Keratinocyte (primary cell): ENCODE data around the gene MTPN. TPM values are rescaled to one million over a fixed set of nuclear protein-coding genes. Genes with fewer than 3 reads are reported as not detected.

Experiments used
- DNase-seq: peaks from one replicate; pipeline ENCODE4 v3.0.0-alpha.2; 2011; ENCODE audit warnings: low read depth, missing footprints, low spot score
- FAIRE-seq: peaks from 2 replicates; lab custom pipeline; 2011; peaks lifted over from hg19 to GRCh38; lab: Jason Lieb, UNC
- H2AFZ ChIP-seq: 2 replicates; pipeline ENCODE4 v1.6.0; 2012; ENCODE audit warnings: low read length, control low read depth, inconsistent platforms; ENCODE audit not compliant: control insufficient read depth
- H3K27ac ChIP-seq: 2 replicates; pipeline ENCODE4 v1.5.1; 2011; ENCODE audit warnings: low read length; ENCODE audit not compliant: control insufficient read depth, insufficient read depth
- H3K27me3 ChIP-seq: 3 replicates; pipeline ENCODE4 v1.6.0; 2011; ENCODE audit warnings: low read length; ENCODE audit not compliant: control insufficient read depth, insufficient read depth; ENCODE audit errors: extremely low read depth
- H3K36me3 ChIP-seq, 2 experiments: 2 replicates in 1 of 2; 3 replicates in 1 of 2; pipeline ENCODE4 v1.5.1; 2011; ENCODE audit warnings: low read length in 2 of 2, mild to moderate bottlenecking in 1 of 2; ENCODE audit not compliant: control insufficient read depth in 2 of 2, insufficient read depth in 2 of 2; ENCODE audit errors: extremely low read depth in 1 of 2
- H3K4me1 ChIP-seq: 3 replicates; pipeline ENCODE4 v1.5.1; 2011; ENCODE audit warnings: low read length; ENCODE audit not compliant: control insufficient read depth, insufficient read depth; ENCODE audit errors: extremely low read depth
- H3K4me2 ChIP-seq: 3 replicates; pipeline ENCODE4 v1.6.0; 2011; ENCODE audit warnings: low read depth, low read length; ENCODE audit not compliant: control insufficient read depth, insufficient read depth; ENCODE audit errors: extremely low read depth
- H3K4me3 ChIP-seq, 3 experiments: fragments of 200-600 bp in 1 of 3; sonication (generic) in 1 of 3; 2 replicates in 2 of 3; 3 replicates in 1 of 3; pipeline ENCODE4 v1.5.1; 2011 to 2016; ENCODE audit warnings: low read length in 3 of 3, mild to moderate bottlenecking in 3 of 3, control low read depth in 2 of 3, inconsistent platforms in 1 of 3, low read depth in 1 of 3, mixed read lengths in 1 of 3, mixed run types in 1 of 3, moderate library complexity in 1 of 3; ENCODE audit not compliant: control insufficient read depth in 2 of 3, insufficient read depth in 2 of 3; ENCODE audit errors: extremely low read depth in 1 of 3
- H3K79me2 ChIP-seq: 2 replicates; pipeline ENCODE4 v1.6.0; 2012; ENCODE audit warnings: low read length; ENCODE audit not compliant: control insufficient read depth, insufficient read depth
- H3K9ac ChIP-seq: 3 replicates; pipeline ENCODE4 v1.6.0; 2011; ENCODE audit warnings: low read length; ENCODE audit not compliant: control insufficient read depth, insufficient read depth; ENCODE audit errors: extremely low read depth
- H3K9me1 ChIP-seq: 3 replicates; pipeline ENCODE4 v1.6.0; 2011; ENCODE audit warnings: low read length; ENCODE audit not compliant: control insufficient read depth, insufficient read depth; ENCODE audit errors: extremely low read depth
- H3K9me3 ChIP-seq: 2 replicates; pipeline ENCODE4 v1.5.1; 2012; ENCODE audit warnings: low read depth, low read length; ENCODE audit not compliant: control insufficient read depth
- H4K20me1 ChIP-seq: 3 replicates; pipeline ENCODE4 v1.6.0; 2011; ENCODE audit warnings: low read length; ENCODE audit not compliant: control insufficient read depth, insufficient read depth; ENCODE audit errors: extremely low read depth
- CTCF ChIP-seq, 3 experiments: IDR thresholded peaks in 1 of 3; conservative IDR thresholded peaks in 1 of 3; optimal IDR thresholded peaks in 1 of 3; 2 replicates in 2 of 3; 3 replicates in 1 of 3; pipeline versions ENCODE3 to v1.5.1; 2011; ENCODE audit warnings: low read length in 3 of 3, mild to moderate bottlenecking in 3 of 3, moderate library complexity in 2 of 3, control low read depth in 1 of 3, inconsistent platforms in 1 of 3; ENCODE audit not compliant: insufficient read depth in 2 of 3; ENCODE audit errors: extremely low read depth in 1 of 3
- EZH2 ChIP-seq: IDR thresholded peaks from one replicate; pipeline ENCODE4 v1.6.1; 2012; ENCODE audit warnings: inconsistent platforms, mild to moderate bottlenecking, low read length, moderate library complexity
- dilution Hi-C: fragments of 300-500 bp; cut with MboI; formaldehyde crosslinking; loops from one replicate; pipeline ENCODE4 v1.7.0; 2020; ENCODE audit warnings: low sequenced_read_pairs; ENCODE audit not compliant: extremely low pct_ligation_motif_present
- polyA plus RNA-seq, 5 experiments: library from polyadenylated mRNA; depleted of rRNA in 3 of 5; stranded (reverse) in 3 of 5; stranded (forward) in 1 of 5; unstranded in 1 of 5; fragments of >200 nt; gene quantifications; 1 replicate in 1 of 5; 2 replicates in 3 of 5; 3 replicates in 1 of 5; pipeline versions ENCODE4 v1.2.1 to v1.2.3, GENCODE V29; 2011 to 2012; ENCODE audit warnings: missing spikeins in 2 of 5, low read depth in 1 of 5, low replicate concordance in 1 of 5

MTPN gene
- polyA plus RNA-seq, 1 donor (not counting 4 experiments of a cell fraction or from before 2014, with no cell fraction given) = 151 TPM

- DNase-seq = no peak
- H3K79me2 ChIP-seq = peaks cover 43% of the 10 kb centered on the region
- H3K36me3 ChIP-seq = peaks cover 3 to 5% of the 10 kb centered on the region in 2 experiments
- H3K9ac ChIP-seq = no peak overlapping the region
- H3K27ac ChIP-seq = no peak overlapping the region
- no peaks in the 10 kb centered on the region for H3K9me3 ChIP-seq
- H2AFZ ChIP-seq = no peak overlapping the region
- no peak for FAIRE-seq
- H3K9me1 ChIP-seq = no peaks in the 10 kb centered on the region
- no peaks in the 10 kb centered on the region for H3K4me1 ChIP-seq
- H4K20me1 ChIP-seq = peaks cover 4% of the 10 kb centered on the region
- dilution Hi-C loops = no loop called here
- no peak for TF ChIP-seq CTCF (optimal IDR thresholded peaks at IDR 0.05 in 1 of 3, IDR thresholded peaks at IDR 0.05 in 1 of 3, conservative IDR thresholded peaks at IDR 0.05 in 1 of 3; ENCODE audit: extremely low read depth in 1 of 3, insufficient read depth in 2 of 3, low read length in 3 of 3)
- no peak for TF ChIP-seq EZH2
- H3K4me2 ChIP-seq = no peak overlapping the region
- no peak overlapping the region for H3K4me3 ChIP-seq
- H3K27me3 ChIP-seq = no peaks in the 10 kb centered on the region
Measured at GRCh38 chr7:135930565-135931461, 46.3 kb downstream of the MTPN start.

GRCh38 chr7:135929722-135930141 is 47.4 kb downstream of the MTPN start:
- Histone ChIP-seq H3K27ac (no peak overlapping the region), H2AFZ (no peak overlapping the region), H4K20me1 (peaks cover 3% of the 10 kb centered on the region), H3K9ac (no peak overlapping the region), H3K4me1 (peaks cover 3% of the 10 kb centered on the region), H3K4me3 (no peak overlapping the region), H3K79me2 (peaks cover 36% of the 10 kb centered on the region), H3K4me2 (no peak overlapping the region), H3K27me3 (no peaks in the 10 kb centered on the region), H3K36me3 (peaks cover 3 to 5% of the 10 kb centered on the region in 2 experiments), H3K9me1 (no peaks in the 10 kb centered on the region), H3K9me3 (no peaks in the 10 kb centered on the region)
- TF ChIP-seq CTCF (optimal IDR thresholded peaks at IDR 0.05 in 1 of 3, IDR thresholded peaks at IDR 0.05 in 1 of 3, conservative IDR thresholded peaks at IDR 0.05 in 1 of 3; ENCODE audit: extremely low read depth in 1 of 3, insufficient read depth in 2 of 3, low read length in 3 of 3) (no peak), EZH2 (no peak)
- no peak for FAIRE-seq
- dilution Hi-C loops = no loop called here
- DNase-seq = no peak
